ENCODE measurements around the gene RANGAP1. TPM values are rescaled to one million over a fixed set of nuclear protein-coding genes. Genes with fewer than 3 reads are reported as not detected.

RANGAP1 gene
- total RNA-seq, 4 donors from 2014 or later, result 35.5 to 42.7 (median 38.8) TPM

DNA sequence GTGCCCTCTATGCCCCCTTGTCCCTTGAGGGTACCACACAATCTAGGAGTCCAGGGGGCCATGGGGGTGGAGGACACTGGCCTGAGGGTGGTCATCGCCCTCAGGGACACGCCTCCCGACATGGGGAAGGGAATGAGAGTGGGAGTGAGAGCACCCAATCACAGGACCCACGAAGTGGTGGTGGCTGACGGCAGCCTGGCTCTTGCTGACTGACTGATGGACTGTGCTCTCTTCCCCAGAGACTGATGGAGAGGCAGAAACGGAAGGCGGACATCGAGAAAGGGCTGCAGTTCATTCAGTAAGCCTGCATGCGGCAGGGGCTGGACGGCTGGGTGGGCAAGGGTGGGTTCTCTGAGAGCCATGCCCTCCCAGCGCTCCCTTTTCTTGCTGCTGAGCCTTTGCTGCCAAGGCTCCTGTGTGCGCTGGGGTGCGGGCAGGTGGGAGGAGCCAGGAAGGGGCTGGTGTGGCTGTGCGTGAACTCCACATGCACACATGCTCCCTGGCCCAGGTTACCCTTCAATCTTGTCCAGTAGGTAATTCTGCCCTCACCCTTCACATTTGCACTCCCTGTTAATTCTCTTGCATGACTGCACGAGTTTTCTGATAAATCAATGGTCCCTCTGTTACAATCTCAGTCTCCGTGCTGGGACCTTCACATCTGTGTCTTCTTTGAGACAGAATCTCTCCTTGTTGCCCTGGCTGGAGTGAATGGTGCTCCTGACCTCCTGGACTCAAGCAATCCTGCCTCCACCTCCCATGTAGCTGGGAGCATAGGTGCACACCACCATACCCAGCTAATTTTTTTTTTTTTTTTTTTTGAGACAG is 34.6 kb upstream of the RANGAP1 start:
- TF ChIP-seq CTCF (IDR thresholded peaks at IDR 0.05), result no peak
- no peak for TF ChIP-seq POLR2A (IDR thresholded peaks at IDR 0.05)
- 83 to 88% methylated on average over 14 to 15 of the region's 16 CpGs for WGBS, 2 donors
- DNase-seq, result peak; percentile 50 to 52
- Histone ChIP-seq H3K4me1 (peaks cover 16 to 25% of the 10 kb centered on the region in 2 donors), H3K4me3 (replicated peaks in 1 of 3) (no peak overlapping the region), H3K27ac (peak overlapping the region in 2 of 3 donors; percentile 82 to 85), H3K27me3 (no peaks in the 10 kb centered on the region), H3K9me3 (no peaks in the 10 kb centered on the region), H3K36me3 (peaks cover 5 to 17% of the 10 kb centered on the region in 2 donors)
- intact Hi-C loops (cut with DNase I), result no loop called here

DNA sequence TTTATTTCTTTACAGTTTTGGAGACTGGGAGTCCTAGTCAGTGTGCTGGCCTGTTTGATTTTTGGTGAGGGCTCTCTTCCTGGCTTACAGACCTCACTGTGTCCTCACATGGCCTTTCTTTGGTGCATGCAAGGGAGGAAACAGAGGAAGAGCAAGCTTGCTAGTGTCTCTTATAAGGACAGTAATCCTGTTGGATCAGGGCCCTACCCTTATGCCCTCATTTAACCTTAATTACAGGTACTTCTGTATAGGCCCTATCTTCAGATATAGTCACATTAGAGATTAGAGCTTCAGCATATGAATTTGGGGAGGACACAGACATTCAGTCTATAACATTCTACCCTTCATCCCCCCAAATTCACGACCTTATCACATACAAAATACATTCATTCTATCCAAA is 29.6 kb upstream of the RANGAP1 start:
- Histone ChIP-seq H3K4me3 (replicated peaks in 1 of 3) (no peak overlapping the region), H3K27ac (peak overlapping the region in 1 of 3 donors; percentile 26), H3K4me1 (peaks cover 14 to 23% of the 10 kb centered on the region in 2 donors), H3K27me3 (no peaks in the 10 kb centered on the region), H3K36me3 (no peaks in the 10 kb centered on the region), H3K9me3 (no peaks in the 10 kb centered on the region)
- intact Hi-C loops (cut with DNase I), result no loop called here
- TF ChIP-seq POLR2A (IDR thresholded peaks at IDR 0.05) (no peak), CTCF (IDR thresholded peaks at IDR 0.05) (no peak)
- 75 to 91% methylated on average over 1 of the region's 1 CpG for WGBS, 2 donors
- no peak for DNase-seq

GRCh38 chr22:41314821-41315220 is 28.8 kb upstream of the RANGAP1 start:
- no peaks in the 10 kb centered on the region for H3K27me3 ChIP-seq
- DNase-seq, result no peak
- H3K4me1 ChIP-seq, result peaks cover 14 to 22% of the 10 kb centered on the region in 2 donors
- no peaks in the 10 kb centered on the region for H3K36me3 ChIP-seq
- intact Hi-C loops (cut with DNase I), result no loop called here
- no peak overlapping the region for H3K27ac ChIP-seq
- WGBS, 2 donors, result 95 to 98% methylated on average over 8 of the region's 8 CpGs
- H3K4me3 ChIP-seq (replicated peaks in 1 of 3), result no peak overlapping the region
- no peak for TF ChIP-seq CTCF (IDR thresholded peaks at IDR 0.05)
- TF ChIP-seq POLR2A (IDR thresholded peaks at IDR 0.05), result no peak
- no peaks in the 10 kb centered on the region for H3K9me3 ChIP-seq

DNA sequence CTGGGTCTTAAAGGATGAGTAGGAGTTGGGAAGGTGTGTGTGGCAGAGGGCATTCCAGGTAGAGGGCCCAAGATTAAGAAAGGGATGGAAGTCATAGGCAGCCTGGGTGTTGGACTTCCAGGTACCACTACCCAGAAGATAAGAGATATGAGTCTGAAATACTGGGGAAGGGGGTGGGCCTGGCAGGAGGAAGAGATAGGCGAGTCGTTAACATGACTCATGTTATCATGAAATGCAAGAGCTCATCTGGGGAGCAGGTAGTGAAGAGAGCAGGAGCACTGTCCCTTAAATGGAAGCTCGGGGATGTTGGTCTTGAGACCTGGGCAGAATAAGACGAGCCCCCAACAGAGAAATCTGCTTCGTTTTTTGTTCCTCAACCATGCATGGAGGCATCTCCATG is 25.5 kb upstream of the RANGAP1 start:
- TF ChIP-seq CTCF (IDR thresholded peaks at IDR 0.05), result no peak
- TF ChIP-seq POLR2A (IDR thresholded peaks at IDR 0.05), result no peak
- WGBS, 2 donors, result 95 to 97% methylated on average over 5 of the region's 5 CpGs
- intact Hi-C loops (cut with DNase I), result no loop called here
- Histone ChIP-seq H3K36me3 (no peaks in the 10 kb centered on the region), H3K4me1 (peaks cover 6 to 20% of the 10 kb centered on the region in 2 donors), H3K27ac (no peak overlapping the region), H3K4me3 (replicated peaks in 1 of 3) (no peak overlapping the region), H3K9me3 (no peaks in the 10 kb centered on the region), H3K27me3 (no peaks in the 10 kb centered on the region)
- no peak for DNase-seq

- peak; percentile 59 to 63 for DNase-seq
- Histone ChIP-seq H3K4me1 (peaks cover 9 to 24% of the 10 kb centered on the region in 2 donors), H3K9me3 (no peaks in the 10 kb centered on the region), H3K27ac (peak overlapping the region in 1 of 3 donors; percentile 36), H3K36me3 (no peaks in the 10 kb centered on the region), H3K27me3 (no peaks in the 10 kb centered on the region), H3K4me3 (replicated peaks in 1 of 3) (no peak overlapping the region)
- WGBS, 2 donors, result 33 to 40% methylated on average over 1 of the region's 1 CpG
- TF ChIP-seq CTCF (IDR thresholded peaks at IDR 0.05) (no peak), POLR2A (IDR thresholded peaks at IDR 0.05) (no peak)
- intact Hi-C loops (cut with DNase I), result no loop called here
Observed at GRCh38 chr22:41310336-41310735, 24.3 kb upstream of the RANGAP1 start.

Data from thyroid gland (tissue), 4 donors.